Liver (tissue), 3 donors: Measurements from ENCODE around the gene OSER1.

Source experiments
- ATF3 ChIP-seq: IDR thresholded peaks from 2 replicates; pipeline ENCODE4 v1.6.1; 2016; ENCODE audit warnings: antibody characterized with exemption
- CTCF ChIP-seq: fragments of 150-350 bp; IDR thresholded peaks from 2 replicates; pipeline ENCODE4 v1.5.1; 2017; ENCODE audit warnings: improper control_type of control experiment, low read depth, low read length; ENCODE audit not compliant: missing input control
- EGR1 ChIP-seq, 2 donors: IDR thresholded peaks; 2 replicates each; pipeline ENCODE4 v1.6.1; 2016 to 2018; ENCODE audit warnings: antibody characterized with exemption in 2 of 2, low read depth in 2 of 2
- FOXA1 ChIP-seq: IDR thresholded peaks from 2 replicates; pipeline ENCODE4 v1.6.1; 2016; ENCODE audit warnings: antibody characterized with exemption
- GABPA ChIP-seq, 2 donors: IDR thresholded peaks in 1 of 2; conservative IDR thresholded peaks in 1 of 2; 2 replicates each; pipeline ENCODE4 v1.6.1; 2016; ENCODE audit warnings: antibody characterized with exemption in 2 of 2, mild to moderate bottlenecking in 1 of 2, moderate library complexity in 1 of 2
- HNF4A ChIP-seq, 2 donors: conservative IDR thresholded peaks; 2 replicates each; pipeline ENCODE4 v1.6.1; 2016; ENCODE audit warnings: antibody characterized with exemption in 2 of 2, mild to moderate bottlenecking in 2 of 2
- JUND ChIP-seq, 2 donors: IDR thresholded peaks; 2 replicates each; pipeline ENCODE4 v1.6.1; 2016; ENCODE audit warnings: antibody characterized with exemption in 2 of 2
- MAX ChIP-seq: IDR thresholded peaks from 2 replicates; pipeline ENCODE4 v1.6.1; 2016; ENCODE audit warnings: antibody characterized with exemption
- RAD21 ChIP-seq, 2 donors: IDR thresholded peaks; 2 replicates each; pipeline ENCODE4 v1.6.1; 2016; ENCODE audit warnings: antibody characterized with exemption in 2 of 2, mild to moderate bottlenecking in 2 of 2
- REST ChIP-seq: IDR thresholded peaks from 2 replicates; pipeline ENCODE4 v1.6.1; 2016; ENCODE audit warnings: antibody characterized with exemption, mild to moderate bottlenecking
- RXRA ChIP-seq, 2 donors: IDR thresholded peaks; 2 replicates each; pipeline ENCODE4 v1.6.1; 2017 to 2018; ENCODE audit warnings: antibody characterized with exemption in 2 of 2, mild to moderate bottlenecking in 1 of 2
- TAF1 ChIP-seq: conservative IDR thresholded peaks from 2 replicates; pipeline ENCODE4 v1.6.1; 2016; ENCODE audit warnings: antibody characterized with exemption, mild to moderate bottlenecking
- donor health status: healthy.
- donor health status: healthy.

GRCh38 chr20:44173116-44173515 is 37.5 kb downstream of the OSER1 start:
- TF ChIP-seq CTCF, result no peak
- no peak for TF ChIP-seq ATF3
- TF ChIP-seq MAX, result no peak
- no peak for TF ChIP-seq REST
- TF ChIP-seq TAF1, result no peak
- TF ChIP-seq GABPA (IDR thresholded peaks at IDR 0.05 in 1 of 2, conservative IDR thresholded peaks at IDR 0.05 in 1 of 2), result no peak
- TF ChIP-seq HNF4A (conservative IDR thresholded peaks at IDR 0.05), result no peak
- no peak for TF ChIP-seq RAD21 (IDR thresholded peaks at IDR 0.05)
- no peak for TF ChIP-seq EGR1 (IDR thresholded peaks at IDR 0.05; ENCODE audit: low read depth in 2 of 2)
- no peak for TF ChIP-seq JUND (IDR thresholded peaks at IDR 0.05)
- no peak for TF ChIP-seq FOXA1
- no peak for TF ChIP-seq RXRA (IDR thresholded peaks at IDR 0.05)
